Neural cell (in vitro differentiated cells): ENCODE data around the gene AANAT. TPM values are rescaled to one million over a fixed set of nuclear protein-coding genes. Genes with fewer than 3 reads are reported as not detected.
"Not testable (repeated sequence)": the region's sequence is repeated elsewhere in the genome, so short reads cannot be mapped to it uniquely, and the experiment has no call there.

Experiments
- H2AFZ ChIP-seq: fragments of 200-600, 300-800 bp; sonication (generic), shearing (Covaris generic); 2 replicates; pipeline ENCODE4 v1.6.0; 2014; ENCODE audit warnings: low read depth, mild to moderate bottlenecking, antibody characterized with exemption, low read length, moderate library complexity
- H3F3A ChIP-seq: fragments of 200-600 bp; shearing (Covaris generic); 2 replicates; pipeline ENCODE4 v1.6.1; 2016; ENCODE audit warnings: mild to moderate bottlenecking, moderate library complexity, mixed read lengths, antibody characterized with exemption, low read length; ENCODE audit not compliant: insufficient read depth, poor library complexity, severe bottlenecking
- H3K27ac ChIP-seq: fragments of 200-600, 300-800 bp; sonication (generic), shearing (Covaris generic); 2 replicates; pipeline ENCODE4 v1.5.1; 2014; ENCODE audit warnings: mild to moderate bottlenecking, low read length, moderate library complexity
- H3K27me3 ChIP-seq: fragments of 300-800, 200-600 bp; sonication (generic), shearing (Covaris generic); 2 replicates; pipeline ENCODE4 v1.6.0; 2014; ENCODE audit warnings: mild to moderate bottlenecking, low read depth, low read length, moderate library complexity; ENCODE audit not compliant: insufficient read depth
- H3K36me3 ChIP-seq: fragments of 300-800, 200-600 bp; sonication (generic), shearing (Covaris generic); 2 replicates; pipeline ENCODE4 v1.5.1; 2014; ENCODE audit warnings: mild to moderate bottlenecking, antibody characterized with exemption, low read length, moderate library complexity; ENCODE audit not compliant: insufficient read depth
- H3K4me2 ChIP-seq: fragments of 300-800, 200-600 bp; sonication (generic), shearing (Covaris generic); 2 replicates; pipeline ENCODE4 v1.6.0; 2014; ENCODE audit warnings: mild to moderate bottlenecking, low read length
- H3K4me3 ChIP-seq: fragments of 300-800, 200-600 bp; sonication (generic), shearing (Covaris generic); 2 replicates; pipeline ENCODE4 v1.5.1; 2014; ENCODE audit warnings: mild to moderate bottlenecking, low read length, moderate library complexity
- H3K79me2 ChIP-seq: fragments of 200-600 bp; shearing (Covaris generic); replicated peaks from 2 replicates; pipeline ENCODE4 v1.6.0; 2014; ENCODE audit warnings: mild to moderate bottlenecking, low read length, moderate library complexity; ENCODE audit not compliant: insufficient read depth
- H3K9ac ChIP-seq: fragments of 300-800, 200-600 bp; sonication (generic), shearing (Covaris generic); 2 replicates; pipeline ENCODE4 v1.6.1; 2016; ENCODE audit warnings: mild to moderate bottlenecking, low read length, mixed read lengths
- H3K9me2 ChIP-seq: fragments of 200-600 bp; shearing (Covaris generic); 2 replicates; pipeline ENCODE4 v1.6.1; 2016; ENCODE audit warnings: mild to moderate bottlenecking, low read length, mixed read lengths; ENCODE audit not compliant: insufficient read depth
- H3K9me3 ChIP-seq: fragments of 200-600, 300-800 bp; sonication (generic), shearing (Covaris generic); 2 replicates; pipeline ENCODE4 v1.6.1; 2016; ENCODE audit warnings: mild to moderate bottlenecking, mixed run types, low read length, moderate library complexity, mixed read lengths
- H4K20me1 ChIP-seq: fragments of 200-600 bp; shearing (Covaris generic); 2 replicates; pipeline ENCODE4 v1.6.1; 2016; ENCODE audit warnings: mild to moderate bottlenecking, mixed run types; ENCODE audit not compliant: insufficient read depth
- EZH2 ChIP-seq: fragments of 200-600, 300-800 bp; shearing (Covaris generic), sonication (generic); IDR thresholded peaks from 2 replicates; pipeline ENCODE4 v1.6.1; 2014; ENCODE audit warnings: antibody characterized with exemption, low read length, borderline replicate concordance, mild to moderate bottlenecking; ENCODE audit not compliant: insufficient read depth, poor library complexity, severe bottlenecking
- RAD21 ChIP-seq: fragments of 450-650 bp; conservative IDR thresholded peaks from 2 replicates; pipeline ENCODE4 v1.6.1; 2014; ENCODE audit warnings: antibody characterized with exemption, mild to moderate bottlenecking, moderate library complexity
- SMC3 ChIP-seq: fragments of 450-650 bp; conservative IDR thresholded peaks from 2 replicates; pipeline ENCODE4 v1.6.1; 2014; ENCODE audit warnings: antibody characterized with exemption, mild to moderate bottlenecking, moderate library complexity; ENCODE audit not compliant: poor library complexity
- polyA plus RNA-seq: library from polyadenylated mRNA; depleted of rRNA; stranded (reverse); fragments of >200 nt; gene quantifications from 2 replicates; pipeline ENCODE4 v1.2.3, GENCODE V29; 2014
- TF ChIP-seq, protein P1 (sequence below): IDR thresholded peaks from 2 replicates; pipeline ENCODE4 v1.6.1; 2012; ENCODE audit warnings: borderline replicate concordance

The AANAT gene
- polyA plus RNA-seq, 1 donor from 2014 or later: not detected

- Histone ChIP-seq H3K27ac (no peak overlapping the region), H3K9me2 (no peaks in the 10 kb centered on the region), H3K27me3 (no peaks in the 10 kb centered on the region), H3F3A (no peaks in the 10 kb centered on the region), H3K36me3 (no peaks in the 10 kb centered on the region), H3K9ac (no peak overlapping the region), H3K9me3 (no peaks in the 10 kb centered on the region), H3K4me3 (no peak overlapping the region), H2AFZ (no peak overlapping the region), H3K79me2 (no peaks in the 10 kb centered on the region), H4K20me1 (no peaks in the 10 kb centered on the region), H3K4me2 (no peak overlapping the region)
- no peak for TF ChIP-seq EZH2
- no peak for TF ChIP-seq RAD21
- no peak for TF ChIP-seq SMC3
These were observed 45.2 kb downstream of the AANAT start for GRCh38 chr17:76512366-76513305.

DNA sequence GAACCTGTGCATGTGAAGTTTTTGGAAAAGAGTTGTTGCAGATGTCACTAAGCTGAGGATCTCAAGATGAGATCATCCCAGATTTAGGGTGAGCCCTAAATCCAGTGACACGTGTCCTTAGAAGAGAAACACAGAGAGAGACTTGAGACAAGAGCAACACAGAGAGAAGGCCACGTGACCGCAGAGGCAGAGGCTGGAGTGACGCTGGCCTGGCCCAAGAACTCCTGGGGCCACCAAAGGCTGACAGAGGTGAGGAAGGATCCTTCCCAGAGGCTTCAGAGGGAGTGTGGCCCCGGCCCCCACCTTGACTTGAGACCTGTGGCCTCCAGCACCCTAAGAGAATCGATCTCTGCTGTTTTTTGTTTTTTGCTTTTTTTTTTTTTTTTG lies 45.9 kb downstream of the AANAT start:
- H3F3A ChIP-seq: no peaks in the 10 kb centered on the region
- H3K27me3 ChIP-seq: no peaks in the 10 kb centered on the region
- H4K20me1 ChIP-seq: no peaks in the 10 kb centered on the region
- H3K4me3 ChIP-seq: no peak overlapping the region
- TF ChIP-seq RAD21: no peak
- no peak overlapping the region for H3K9ac ChIP-seq
- no peaks in the 10 kb centered on the region for H3K36me3 ChIP-seq
- no peak overlapping the region for H2AFZ ChIP-seq
- no peak overlapping the region for H3K4me2 ChIP-seq
- H3K9me3 ChIP-seq: no peaks in the 10 kb centered on the region
- no peaks in the 10 kb centered on the region for H3K79me2 ChIP-seq
- H3K9me2 ChIP-seq: no peaks in the 10 kb centered on the region
- no peak overlapping the region for H3K27ac ChIP-seq

GRCh38 chr17:76514355-76514754 lies 47.0 kb downstream of the AANAT start:
- H3K27me3 ChIP-seq, H4K20me1 ChIP-seq, H3K9ac ChIP-seq, H3K9me2 ChIP-seq, H3K4me3 ChIP-seq, H3K4me2 ChIP-seq, H3K79me2 ChIP-seq, H3K36me3 ChIP-seq, H2AFZ ChIP-seq, H3K27ac ChIP-seq, H3F3A ChIP-seq, H3K9me3 ChIP-seq: not testable (repeated sequence)

GRCh38 chr17:76515274-76515949 lies 48.0 kb downstream of the AANAT start:
- H3K27ac ChIP-seq: no peak overlapping the region
- no peak overlapping the region for H3K4me2 ChIP-seq
- H3K9ac ChIP-seq: no peak overlapping the region
- TF ChIP-seq SMC3: no peak
- TF ChIP-seq, protein P1, sequence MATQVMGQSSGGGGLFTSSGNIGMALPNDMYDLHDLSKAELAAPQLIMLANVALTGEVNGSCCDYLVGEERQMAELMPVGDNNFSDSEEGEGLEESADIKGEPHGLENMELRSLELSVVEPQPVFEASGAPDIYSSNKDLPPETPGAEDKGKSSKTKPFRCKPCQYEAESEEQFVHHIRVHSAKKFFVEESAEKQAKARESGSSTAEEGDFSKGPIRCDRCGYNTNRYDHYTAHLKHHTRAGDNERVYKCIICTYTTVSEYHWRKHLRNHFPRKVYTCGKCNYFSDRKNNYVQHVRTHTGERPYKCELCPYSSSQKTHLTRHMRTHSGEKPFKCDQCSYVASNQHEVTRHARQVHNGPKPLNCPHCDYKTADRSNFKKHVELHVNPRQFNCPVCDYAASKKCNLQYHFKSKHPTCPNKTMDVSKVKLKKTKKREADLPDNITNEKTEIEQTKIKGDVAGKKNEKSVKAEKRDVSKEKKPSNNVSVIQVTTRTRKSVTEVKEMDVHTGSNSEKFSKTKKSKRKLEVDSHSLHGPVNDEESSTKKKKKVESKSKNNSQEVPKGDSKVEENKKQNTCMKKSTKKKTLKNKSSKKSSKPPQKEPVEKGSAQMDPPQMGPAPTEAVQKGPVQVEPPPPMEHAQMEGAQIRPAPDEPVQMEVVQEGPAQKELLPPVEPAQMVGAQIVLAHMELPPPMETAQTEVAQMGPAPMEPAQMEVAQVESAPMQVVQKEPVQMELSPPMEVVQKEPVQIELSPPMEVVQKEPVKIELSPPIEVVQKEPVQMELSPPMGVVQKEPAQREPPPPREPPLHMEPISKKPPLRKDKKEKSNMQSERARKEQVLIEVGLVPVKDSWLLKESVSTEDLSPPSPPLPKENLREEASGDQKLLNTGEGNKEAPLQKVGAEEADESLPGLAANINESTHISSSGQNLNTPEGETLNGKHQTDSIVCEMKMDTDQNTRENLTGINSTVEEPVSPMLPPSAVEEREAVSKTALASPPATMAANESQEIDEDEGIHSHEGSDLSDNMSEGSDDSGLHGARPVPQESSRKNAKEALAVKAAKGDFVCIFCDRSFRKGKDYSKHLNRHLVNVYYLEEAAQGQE: no peak
- no peaks in the 10 kb centered on the region for H3K9me2 ChIP-seq
- no peaks in the 10 kb centered on the region for H3K36me3 ChIP-seq
- no peak overlapping the region for H3K4me3 ChIP-seq
- no peaks in the 10 kb centered on the region for H3K9me3 ChIP-seq
- no peaks in the 10 kb centered on the region for H3K27me3 ChIP-seq
- H4K20me1 ChIP-seq: no peaks in the 10 kb centered on the region
- H2AFZ ChIP-seq: no peak overlapping the region
- H3K79me2 ChIP-seq: no peaks in the 10 kb centered on the region
- no peaks in the 10 kb centered on the region for H3F3A ChIP-seq
